Hepatocyte (in vitro differentiated cells): ENCODE results near the gene TCF7. TPM values are rescaled to one million over a fixed set of nuclear protein-coding genes. Genes with fewer than 3 reads are reported as not detected.

ENCODE experiments used
- DNase-seq: peaks from one replicate; pipeline ENCODE4 v3.0.0-alpha.2; 2016; ENCODE audit warnings: low spot score
- H2AFZ ChIP-seq: fragments of 200-600 bp; sonication (generic); 2 replicates; pipeline ENCODE4 v1.6.0; 2016; ENCODE audit warnings: antibody characterized with exemption, mild to moderate bottlenecking
- H3K27ac ChIP-seq: fragments of 200-600 bp; sonication (generic); 2 replicates; pipeline ENCODE4 v1.5.1; 2016; ENCODE audit warnings: mild to moderate bottlenecking
- H3K27me3 ChIP-seq: fragments of 200-600 bp; sonication (generic); 2 replicates; pipeline ENCODE4 v1.6.1; 2016
- H3K36me3 ChIP-seq: fragments of 200-600 bp; sonication (generic); replicated peaks from 2 replicates; pipeline ENCODE4 v1.5.1; 2016; ENCODE audit warnings: low read depth; ENCODE audit not compliant: insufficient read depth
- H3K4me1 ChIP-seq: fragments of 200-600 bp; sonication (generic); 2 replicates; pipeline ENCODE4 v1.5.1; 2016; ENCODE audit warnings: mild to moderate bottlenecking, moderate library complexity; ENCODE audit not compliant: insufficient read depth
- H3K4me2 ChIP-seq: fragments of 200-600 bp; sonication (generic); 2 replicates; pipeline ENCODE4 v1.6.0; 2016
- H3K4me3 ChIP-seq: fragments of 200-600 bp; sonication (generic); 2 replicates; pipeline ENCODE4 v1.5.1; 2016; ENCODE audit warnings: mild to moderate bottlenecking
- H3K79me2 ChIP-seq: fragments of 200-600 bp; sonication (generic); 2 replicates; pipeline ENCODE4 v1.6.0; 2017; ENCODE audit warnings: mild to moderate bottlenecking
- H3K9me2 ChIP-seq: fragments of 200-600 bp; sonication (generic); replicated peaks from 2 replicates; pipeline ENCODE4 v1.6.0; 2017; ENCODE audit warnings: mild to moderate bottlenecking; ENCODE audit not compliant: insufficient read depth
- H3K9me3 ChIP-seq: fragments of 200-600 bp; sonication (generic); 2 replicates; pipeline ENCODE4 v1.5.1; 2016; ENCODE audit warnings: low read depth, mild to moderate bottlenecking
- H4K20me1 ChIP-seq: fragments of 200-600 bp; sonication (generic); 2 replicates; pipeline ENCODE4 v1.6.0; 2016; ENCODE audit warnings: mild to moderate bottlenecking; ENCODE audit not compliant: insufficient read depth, poor library complexity, severe bottlenecking
- EZH2 ChIP-seq: fragments of 200-600 bp; sonication (generic); IDR thresholded peaks from 2 replicates; pipeline ENCODE4 v1.6.1; 2016; ENCODE audit warnings: antibody characterized with exemption, mild to moderate bottlenecking, borderline replicate concordance
- EZH2phosphoT487 ChIP-seq: fragments of 200-600 bp; sonication (generic); IDR thresholded peaks from one replicate; pipeline ENCODE4 v1.6.1; 2018; ENCODE audit warnings: antibody characterized with exemption, mild to moderate bottlenecking, low read depth, moderate library complexity; ENCODE audit not compliant: unreplicated experiment, severe bottlenecking
- WGBS: methylation state at CpG from one replicate; pipeline ENCODE4 v1.1.6; 2016; ENCODE audit warnings: low lambda C conversion rate; ENCODE audit errors: missing lambda C conversion rate; 5-methylcytosine and 5-hydroxymethylcytosine counted together
- polyA plus RNA-seq: library from polyadenylated mRNA; unstranded; fragments of >200 nt; fragmentation: Nextera tagmentation; extraction: Ambion mirVana; gene quantifications from 2 replicates; pipeline ENCODE4 v1.2.1, GENCODE V29; 2016
- total RNA-seq: library from RNA; depleted of rRNA; stranded (reverse); fragments of >200 nt; gene quantifications from 2 replicates; pipeline ENCODE4 v1.2.3, GENCODE V29; 2014
- TF ChIP-seq, protein P1 (sequence below): fragments of 200-600 bp; sonication (generic); IDR thresholded peaks from 2 replicates; pipeline ENCODE4 v1.5.1; 2016; ENCODE audit warnings: antibody characterized with exemption, mild to moderate bottlenecking; ENCODE audit not compliant: poor library complexity

The TCF7 gene
- total and polyA plus RNA-seq, 2 experiments from 2014 or later: 7.5 to 8.1 TPM

DNA sequence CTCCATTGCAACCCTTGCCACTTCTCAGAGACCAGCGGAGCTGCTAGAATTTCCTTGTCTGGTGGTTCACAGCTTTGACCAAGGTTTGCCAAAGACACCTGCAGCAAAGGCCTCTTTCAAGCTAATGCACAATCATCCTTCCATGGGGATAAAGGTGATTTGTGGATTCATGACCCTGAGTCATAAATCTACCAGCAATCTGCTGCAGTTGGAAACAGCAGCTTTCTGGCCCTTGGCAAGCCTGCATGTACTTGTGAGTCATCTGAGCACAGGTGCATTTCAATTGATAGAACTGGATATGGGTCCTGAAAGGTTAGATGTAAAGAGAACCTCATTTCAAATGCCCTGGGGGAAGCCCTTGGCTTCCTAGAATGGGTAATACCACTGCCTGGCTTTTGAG, 21.6 kb upstream of the TCF7 start:
- H3K27me3 ChIP-seq: no peaks in the 10 kb centered on the region
- no peaks in the 10 kb centered on the region for H3K9me3 ChIP-seq
- H2AFZ ChIP-seq: no peak overlapping the region
- TF ChIP-seq EZH2phosphoT487 (no peak), EZH2 (no peak)
- TF ChIP-seq, protein P1, sequence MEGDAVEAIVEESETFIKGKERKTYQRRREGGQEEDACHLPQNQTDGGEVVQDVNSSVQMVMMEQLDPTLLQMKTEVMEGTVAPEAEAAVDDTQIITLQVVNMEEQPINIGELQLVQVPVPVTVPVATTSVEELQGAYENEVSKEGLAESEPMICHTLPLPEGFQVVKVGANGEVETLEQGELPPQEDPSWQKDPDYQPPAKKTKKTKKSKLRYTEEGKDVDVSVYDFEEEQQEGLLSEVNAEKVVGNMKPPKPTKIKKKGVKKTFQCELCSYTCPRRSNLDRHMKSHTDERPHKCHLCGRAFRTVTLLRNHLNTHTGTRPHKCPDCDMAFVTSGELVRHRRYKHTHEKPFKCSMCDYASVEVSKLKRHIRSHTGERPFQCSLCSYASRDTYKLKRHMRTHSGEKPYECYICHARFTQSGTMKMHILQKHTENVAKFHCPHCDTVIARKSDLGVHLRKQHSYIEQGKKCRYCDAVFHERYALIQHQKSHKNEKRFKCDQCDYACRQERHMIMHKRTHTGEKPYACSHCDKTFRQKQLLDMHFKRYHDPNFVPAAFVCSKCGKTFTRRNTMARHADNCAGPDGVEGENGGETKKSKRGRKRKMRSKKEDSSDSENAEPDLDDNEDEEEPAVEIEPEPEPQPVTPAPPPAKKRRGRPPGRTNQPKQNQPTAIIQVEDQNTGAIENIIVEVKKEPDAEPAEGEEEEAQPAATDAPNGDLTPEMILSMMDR: no peak
- no peak overlapping the region for H3K27ac ChIP-seq
- no peak overlapping the region for H3K4me2 ChIP-seq
- WGBS: 100% methylated on average over 1 of the region's 1 CpG
- no peaks in the 10 kb centered on the region for H3K9me2 ChIP-seq
- peak; percentile 58 for DNase-seq
- H3K4me3 ChIP-seq: no peak overlapping the region
- no peaks in the 10 kb centered on the region for H3K79me2 ChIP-seq
- H3K4me1 ChIP-seq: peaks cover 13% of the 10 kb centered on the region
- H3K36me3 ChIP-seq: no peaks in the 10 kb centered on the region
- H4K20me1 ChIP-seq: no peaks in the 10 kb centered on the region

DNA sequence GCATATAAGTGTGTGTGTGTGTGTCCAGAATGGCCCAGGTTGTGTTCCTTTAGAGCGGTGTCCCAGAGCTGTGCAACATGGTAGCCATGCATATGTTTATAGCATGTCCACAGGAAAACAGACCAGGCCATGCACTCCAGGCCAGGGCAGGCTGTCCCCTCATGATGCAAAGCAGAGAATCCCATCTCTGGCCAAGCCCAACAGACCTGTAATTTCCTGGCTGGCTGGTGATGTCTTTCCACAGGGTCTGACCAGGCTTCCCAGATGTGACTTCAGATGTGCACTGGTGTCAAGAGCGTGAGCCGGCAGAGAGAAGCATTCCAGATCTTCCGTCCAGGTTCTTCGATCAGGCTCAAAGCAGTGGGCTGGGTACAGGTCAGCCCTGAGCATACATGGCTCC, 21.1 kb upstream of the TCF7 start:
- Histone ChIP-seq H3K79me2 (no peaks in the 10 kb centered on the region), H3K27ac (no peak overlapping the region), H4K20me1 (no peaks in the 10 kb centered on the region), H3K4me2 (no peak overlapping the region), H2AFZ (no peak overlapping the region), H3K4me3 (no peak overlapping the region), H3K9me3 (no peaks in the 10 kb centered on the region), H3K4me1 (peaks cover 13% of the 10 kb centered on the region), H3K36me3 (no peaks in the 10 kb centered on the region), H3K9me2 (no peaks in the 10 kb centered on the region), H3K27me3 (no peaks in the 10 kb centered on the region)
- DNase-seq: no peak
- TF ChIP-seq EZH2: no peak
- TF ChIP-seq, protein P1: no peak
- TF ChIP-seq EZH2phosphoT487: no peak
- WGBS: 88% methylated on average over 5 of the region's 5 CpGs

DNA sequence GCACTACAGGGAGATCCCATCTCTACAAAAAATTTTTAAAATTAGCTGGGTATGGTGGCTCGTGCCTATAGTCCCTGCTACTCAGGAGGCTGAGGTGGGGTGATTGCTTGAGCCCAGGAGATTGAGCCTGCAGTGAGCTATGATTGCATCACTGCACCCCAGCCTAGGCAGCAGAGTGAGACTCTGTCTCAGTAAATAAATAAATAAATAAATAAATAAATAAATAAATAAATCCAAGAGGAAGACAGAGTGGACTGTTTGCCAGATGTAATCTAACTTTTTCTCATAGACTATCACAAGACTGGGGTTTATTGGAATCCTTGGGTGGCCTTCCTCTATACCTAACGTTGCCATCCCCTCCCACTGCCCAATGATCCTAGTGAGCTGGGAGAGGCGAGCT, 19.2 kb upstream of the TCF7 start:
- Histone ChIP-seq H3K4me1 (peaks cover 23% of the 10 kb centered on the region), H2AFZ (no peak overlapping the region), H3K9me3 (no peaks in the 10 kb centered on the region), H3K27ac (no peak overlapping the region), H3K4me3 (no peak overlapping the region), H3K9me2 (no peaks in the 10 kb centered on the region), H3K79me2 (no peaks in the 10 kb centered on the region), H3K27me3 (no peaks in the 10 kb centered on the region), H3K36me3 (no peaks in the 10 kb centered on the region), H4K20me1 (no peaks in the 10 kb centered on the region), H3K4me2 (no peak overlapping the region)
- 86% methylated on average over 3 of the region's 3 CpGs for WGBS
- TF ChIP-seq, protein P1: no peak
- no peak for TF ChIP-seq EZH2phosphoT487
- no peak for TF ChIP-seq EZH2
- DNase-seq: no peak
